SK-N-SH treated with all-trans-retinoic acid at 6 μM for 48 hours (cell line): Measurements from ENCODE around the gene SMPDL3B.

ENCODE experiments used
- BACH2 ChIP-seq: fragments of 250-450 bp; sonication (Bioruptor Pico); IDR thresholded peaks from 2 replicates; pipeline ENCODE4 v1.9.0; 2021; ENCODE audit warnings: mild to moderate bottlenecking, borderline replicate concordance
- CREB5 ChIP-seq: fragments of 250-450 bp; sonication (Bioruptor Pico); IDR thresholded peaks from 2 replicates; pipeline ENCODE4 v1.5.1; 2020; ENCODE audit warnings: low read depth, mild to moderate bottlenecking, moderate library complexity
- CSDC2 ChIP-seq: fragments of 250-450 bp; sonication (Bioruptor Pico); IDR thresholded peaks from 2 replicates; pipeline ENCODE4 v1.5.0; 2020; ENCODE audit warnings: mild to moderate bottlenecking, moderate library complexity
- ESRRG ChIP-seq: fragments of 250-450 bp; sonication (Bioruptor Pico); IDR thresholded peaks from 2 replicates; pipeline ENCODE4 v1.6.1; 2021; ENCODE audit warnings: mild to moderate bottlenecking
- GLIS3 ChIP-seq: fragments of 250-450 bp; sonication (Bioruptor Pico); IDR thresholded peaks from 2 replicates; pipeline ENCODE4 v1.5.0; 2020; ENCODE audit warnings: mild to moderate bottlenecking, moderate library complexity
- OSR1 ChIP-seq: fragments of 250-450 bp; sonication (Bioruptor Pico); IDR thresholded peaks from 2 replicates; pipeline ENCODE4 v1.8.0; 2022; ENCODE audit warnings: moderate library complexity, mild to moderate bottlenecking, inconsistent platforms
- POU6F1 ChIP-seq: fragments of 250-450 bp; sonication (Bioruptor Pico); IDR thresholded peaks from 2 replicates; pipeline ENCODE4 v1.8.0; 2021; ENCODE audit warnings: low read depth, mild to moderate bottlenecking, moderate library complexity, borderline replicate concordance
- TCF4 ChIP-seq: fragments of 250-450 bp; sonication (Bioruptor Pico); IDR thresholded peaks from 2 replicates; pipeline ENCODE4 v1.8.0; 2021; ENCODE audit warnings: mild to moderate bottlenecking, moderate library complexity, borderline replicate concordance
- TOX ChIP-seq: fragments of 250-450 bp; sonication (Bioruptor Pico); IDR thresholded peaks from 2 replicates; pipeline ENCODE4 v1.8.0; 2021; ENCODE audit warnings: mild to moderate bottlenecking, moderate library complexity, borderline replicate concordance
- TSHZ2 ChIP-seq: fragments of 250-450 bp; sonication (Bioruptor Pico); IDR thresholded peaks from 2 replicates; pipeline ENCODE4 v1.5.0; 2020; ENCODE audit warnings: mild to moderate bottlenecking, moderate library complexity
- ZFP3 ChIP-seq: fragments of 250-450 bp; sonication (Bioruptor Pico); IDR thresholded peaks from 2 replicates; pipeline ENCODE4 v1.5.0; 2020; ENCODE audit warnings: mild to moderate bottlenecking, moderate library complexity

- no peak for TF ChIP-seq CREB5 (CRISPR knock-in tag)
- no peak for TF ChIP-seq TSHZ2
- no peak for TF ChIP-seq OSR1 (CRISPR knock-in tag)
- no peak for TF ChIP-seq TOX (CRISPR knock-in tag)
- TF ChIP-seq ZFP3 (CRISPR knock-in tag) = no peak
- TF ChIP-seq TCF4 (CRISPR knock-in tag) = no peak
- no peak for TF ChIP-seq GLIS3
- no peak for TF ChIP-seq BACH2
- no peak for TF ChIP-seq POU6F1 (CRISPR knock-in tag)
- TF ChIP-seq ESRRG (CRISPR knock-in tag) = no peak
- no peak for TF ChIP-seq CSDC2 (CRISPR knock-in tag)
Measured at GRCh38 chr1:27992276-27992675, 57.5 kb downstream of the SMPDL3B start.
